Myometrial cell (primary cell): ENCODE measurements around the gene NUP35. TPM values are rescaled to one million over a fixed set of nuclear protein-coding genes. Genes with fewer than 3 reads are reported as not detected.

Source experiments
- total RNA-seq: library from RNA; depleted of rRNA; stranded (reverse); fragments of >200 nt; gene quantifications from 2 replicates; pipeline ENCODE4 v1.2.3, GENCODE V29; 2015

NUP35 gene, protein sequence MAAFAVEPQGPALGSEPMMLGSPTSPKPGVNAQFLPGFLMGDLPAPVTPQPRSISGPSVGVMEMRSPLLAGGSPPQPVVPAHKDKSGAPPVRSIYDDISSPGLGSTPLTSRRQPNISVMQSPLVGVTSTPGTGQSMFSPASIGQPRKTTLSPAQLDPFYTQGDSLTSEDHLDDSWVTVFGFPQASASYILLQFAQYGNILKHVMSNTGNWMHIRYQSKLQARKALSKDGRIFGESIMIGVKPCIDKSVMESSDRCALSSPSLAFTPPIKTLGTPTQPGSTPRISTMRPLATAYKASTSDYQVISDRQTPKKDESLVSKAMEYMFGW
- 10.4 and 11.2 TPM in 2 replicates for total RNA-seq

DNA sequence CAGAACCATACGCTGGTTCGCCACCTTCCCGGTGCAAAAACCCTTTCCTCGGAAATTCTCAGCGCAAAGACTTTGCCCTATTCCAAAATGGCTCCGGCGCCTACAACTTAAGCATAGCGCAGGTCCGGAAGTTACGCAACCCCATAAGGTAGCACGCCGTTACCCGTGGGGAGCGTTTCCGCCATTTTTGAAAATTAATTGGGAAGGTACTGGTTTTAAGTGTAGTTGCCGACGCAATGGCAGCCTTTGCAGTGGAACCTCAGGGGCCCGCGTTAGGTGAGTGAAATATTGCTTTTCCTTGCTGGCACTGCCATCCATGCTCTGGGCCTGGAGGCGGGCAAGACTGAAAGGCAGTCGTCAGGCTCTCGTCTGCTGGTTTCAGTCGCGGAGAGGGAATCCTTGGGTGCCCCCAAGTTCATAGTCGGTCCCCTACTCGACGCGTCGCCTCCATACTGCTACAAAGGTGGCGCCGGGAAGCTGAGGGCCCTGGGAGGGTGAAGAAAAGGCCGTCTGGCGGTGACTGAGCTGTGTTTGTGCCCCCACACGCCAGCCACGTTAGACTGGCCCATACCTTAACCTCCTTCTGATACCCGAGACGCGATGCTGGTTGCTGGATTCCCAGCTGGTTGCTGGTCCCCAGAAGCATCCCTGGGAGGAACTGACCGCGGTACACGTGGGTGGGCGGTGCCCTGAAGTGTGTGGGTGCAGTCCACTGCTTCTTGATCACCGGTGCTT, at the start of gene NUP35:
Gene NUP35, plus strand, starts transcription at position 222 of the 735 bp plus-strand sequence. Its CDS starts 15 bp downstream, at position 237.

GRCh38 chr2:183078464-183079138, 45.6 kb upstream of the NUP35 start, which contains the start of gene DUSP19:
DUSP19 (plus strand) TSS chr2:183078747; CDS start chr2:183078934, 187 bp downstream.

Other genes starting within 250 kb of the NUP35 start
- 82.9 and 89.1 TPM in 2 replicates for gene NCKAP1, start 86.0 kb upstream of the NUP35 start, total RNA-seq
- 1.4 and 5.8 TPM in 2 replicates for gene DUSP19, start 45.7 kb upstream of the NUP35 start, total RNA-seq